Loucy (cell line): Measurements from ENCODE around the gene TMEM59L.

Source experiments
- H2AFZ ChIP-seq: fragments of 200-600 bp; sonication (generic); 2 replicates; pipeline ENCODE4 v1.6.0; 2016; ENCODE audit warnings: antibody characterized with exemption, mild to moderate bottlenecking, low read length, moderate library complexity
- H3F3A ChIP-seq: fragments of 200-600 bp; 2 replicates; pipeline ENCODE4 v1.6.0; 2016; ENCODE audit warnings: antibody characterized with exemption, low read depth, mild to moderate bottlenecking
- H3K27me3 ChIP-seq: fragments of 200-600 bp; sonication (generic); 2 replicates; pipeline ENCODE4 v1.6.1; 2014; ENCODE audit warnings: low read length, mild to moderate bottlenecking; ENCODE audit not compliant: insufficient read depth, poor library complexity, severe bottlenecking
- H3K36me3 ChIP-seq: fragments of 200-600 bp; sonication (generic); 2 replicates; pipeline ENCODE4 v1.6.1; 2016; ENCODE audit warnings: low read length; ENCODE audit not compliant: insufficient read depth
- H3K4me1 ChIP-seq: fragments of 200-600 bp; sonication (generic); 2 replicates; pipeline ENCODE4 v1.5.1; 2014; ENCODE audit warnings: low read length, mild to moderate bottlenecking; ENCODE audit not compliant: insufficient read depth, poor library complexity, severe bottlenecking
- H3K4me2 ChIP-seq: fragments of 200-600 bp; sonication (generic); 2 replicates; pipeline ENCODE4 v1.6.0; 2014; ENCODE audit warnings: antibody characterized with exemption, low read length, low read depth, mild to moderate bottlenecking; ENCODE audit not compliant: poor library complexity, severe bottlenecking
- H3K4me3 ChIP-seq: fragments of 200-600 bp; sonication (generic); 2 replicates; pipeline ENCODE4 v1.5.1; 2014; ENCODE audit warnings: low read length, mild to moderate bottlenecking, mixed read lengths; ENCODE audit not compliant: poor library complexity, severe bottlenecking
- H3K79me2 ChIP-seq: fragments of 200-600 bp; sonication (generic); 2 replicates; pipeline ENCODE4 v1.6.1; 2014; ENCODE audit warnings: low read length; ENCODE audit not compliant: insufficient read depth
- H3K9ac ChIP-seq: fragments of 200-600 bp; sonication (generic); 2 replicates; pipeline ENCODE4 v1.6.0; 2014; ENCODE audit warnings: mild to moderate bottlenecking, low read depth, low read length, moderate library complexity; ENCODE audit not compliant: poor library complexity, severe bottlenecking
- H3K9me2 ChIP-seq: fragments of 200-600 bp; sonication (generic); replicated peaks from 2 replicates; pipeline ENCODE4 v1.6.1; 2016; ENCODE audit warnings: low read depth, low read length, mixed read lengths
- H3K9me3 ChIP-seq: fragments of 200-600 bp; sonication (generic); 2 replicates; pipeline ENCODE4 v1.6.1; 2014; ENCODE audit warnings: mild to moderate bottlenecking, antibody characterized with exemption, low read length, low read depth; ENCODE audit not compliant: insufficient read depth
- H4K20me1 ChIP-seq: fragments of 200-600 bp; sonication (generic); 2 replicates; pipeline ENCODE4 v1.6.0; 2014; ENCODE audit warnings: antibody characterized with exemption, low read length, mild to moderate bottlenecking; ENCODE audit not compliant: insufficient read depth, poor library complexity, severe bottlenecking
- CTCF ChIP-seq: fragments of 200-600 bp; sonication (generic); conservative IDR thresholded peaks from 2 replicates; pipeline ENCODE4 v1.5.1; 2014; ENCODE audit warnings: mild to moderate bottlenecking, antibody characterized with exemption, low read length
- EZH2phosphoT487 ChIP-seq: fragments of 200-600 bp; IDR thresholded peaks from 2 replicates; pipeline ENCODE4 v1.6.1; 2018; ENCODE audit warnings: antibody characterized with exemption, mild to moderate bottlenecking, moderate library complexity, borderline replicate concordance

The TMEM59L gene

GRCh38 chr19:18637673-18638630, 25.3 kb downstream of the TMEM59L start:
- Histone ChIP-seq H3F3A (no peaks in the 10 kb centered on the region), H3K27me3 (no peaks in the 10 kb centered on the region), H3K4me1 (peaks cover 11% of the 10 kb centered on the region), H3K36me3 (no peaks in the 10 kb centered on the region), H3K9me2 (no peaks in the 10 kb centered on the region), H3K9ac (peak overlapping the region; percentile 91), H3K4me2 (peak overlapping the region; percentile 91), H4K20me1 (peaks cover 5% of the 10 kb centered on the region), H3K4me3 (peak overlapping the region; percentile 95), H2AFZ (no peak overlapping the region), H3K79me2 (peaks cover 20% of the 10 kb centered on the region; the same call in 1 of the 2 replicates), H3K9me3 (no peaks in the 10 kb centered on the region)
- no peak for TF ChIP-seq EZH2phosphoT487
- TF ChIP-seq CTCF, result no peak

- Histone ChIP-seq H3K36me3 (no peaks in the 10 kb centered on the region), H3K4me3 (no peak overlapping the region), H2AFZ (no peak overlapping the region), H3K9me3 (no peaks in the 10 kb centered on the region), H4K20me1 (peaks cover 5% of the 10 kb centered on the region), H3K27me3 (no peaks in the 10 kb centered on the region), H3K9ac (no peak overlapping the region), H3K4me1 (peaks cover 11% of the 10 kb centered on the region), H3F3A (no peaks in the 10 kb centered on the region), H3K4me2 (no peak overlapping the region), H3K79me2 (peaks cover 28% of the 10 kb centered on the region; the same call in 1 of the 2 replicates), H3K9me2 (no peaks in the 10 kb centered on the region)
- TF ChIP-seq EZH2phosphoT487 (no peak), CTCF (no peak)
These were observed 27.1 kb downstream of the TMEM59L start for GRCh38 chr19:18639706-18640243.

- no peak overlapping the region for H3K9ac ChIP-seq
- no peaks in the 10 kb centered on the region for H3K27me3 ChIP-seq
- H3K9me3 ChIP-seq, result no peaks in the 10 kb centered on the region
- H4K20me1 ChIP-seq, result no peaks in the 10 kb centered on the region
- no peak overlapping the region for H2AFZ ChIP-seq
- peaks cover 15% of the 10 kb centered on the region; the same call in 1 of the 2 replicates for H3K79me2 ChIP-seq
- no peaks in the 10 kb centered on the region for H3F3A ChIP-seq
- H3K36me3 ChIP-seq, result no peaks in the 10 kb centered on the region
- H3K9me2 ChIP-seq, result no peaks in the 10 kb centered on the region
- H3K4me2 ChIP-seq, result no peak overlapping the region
- peaks cover 4% of the 10 kb centered on the region for H3K4me1 ChIP-seq
- no peak for TF ChIP-seq EZH2phosphoT487
- TF ChIP-seq CTCF, result peak; percentile 40
- H3K4me3 ChIP-seq, result no peak overlapping the region
These were observed 31.7 kb downstream of the TMEM59L start for GRCh38 chr19:18644196-18645034.
